ENCODE measurements around the gene CREBZF. TPM values are rescaled to one million over a fixed set of nuclear protein-coding genes. Genes with fewer than 3 reads are reported as not detected.

The CREBZF gene
- total RNA-seq, 1 donor from 2014 or later, result 49.0 TPM

GRCh38 chr11:85695546-85695945 is 30.6 kb upstream of the CREBZF start:
- H3K4me3 Mint-ChIP-seq (ENCODE audit: unreplicated experiment), result no peak overlapping the region
- no peak for TF ChIP-seq CTCF (IDR thresholded peaks at IDR 0.05; ENCODE audit: unreplicated experiment)
- no peak overlapping the region for H3K27ac Mint-ChIP-seq (ENCODE audit: unreplicated experiment)
- DNase-seq (ENCODE audit: low spot score), result no peak
- no peaks in the 10 kb centered on the region for H3K9me3 Mint-ChIP-seq (ENCODE audit: unreplicated experiment)
- no peaks in the 10 kb centered on the region for H3K27me3 Mint-ChIP-seq (ENCODE audit: unreplicated experiment)
- peaks cover 21% of the 10 kb centered on the region for H3K4me1 Mint-ChIP-seq (ENCODE audit: unreplicated experiment)
- H3K36me3 Mint-ChIP-seq (ENCODE audit: low read depth, unreplicated experiment), result no peaks in the 10 kb centered on the region

GRCh38 chr11:85694385-85694980 is 29.6 kb upstream of the CREBZF start:
- H3K27ac Mint-ChIP-seq (ENCODE audit: unreplicated experiment), result no peak overlapping the region
- no peaks in the 10 kb centered on the region for H3K27me3 Mint-ChIP-seq (ENCODE audit: unreplicated experiment)
- no peak overlapping the region for H3K4me3 Mint-ChIP-seq (ENCODE audit: unreplicated experiment)
- H3K36me3 Mint-ChIP-seq (ENCODE audit: low read depth, unreplicated experiment), result no peaks in the 10 kb centered on the region
- DNase-seq (ENCODE audit: low spot score), result no peak
- H3K9me3 Mint-ChIP-seq (ENCODE audit: unreplicated experiment), result no peaks in the 10 kb centered on the region
- H3K4me1 Mint-ChIP-seq (ENCODE audit: unreplicated experiment), result peaks cover 12% of the 10 kb centered on the region
- no peak for TF ChIP-seq CTCF (IDR thresholded peaks at IDR 0.05; ENCODE audit: unreplicated experiment)

GRCh38 chr11:85685820-85686459 is 21.0 kb upstream of the CREBZF start, which contains the start of gene CCDC89:
CCDC89 (minus strand) TSS chr11:85686195; CDS start chr11:85686130, 65 bp downstream.
- Mint-ChIP-seq H3K36me3 (ENCODE audit: low read depth, unreplicated experiment) (no peaks in the 10 kb centered on the region), H3K4me3 (ENCODE audit: unreplicated experiment) (no peak within 1 kb of the TSS), H3K27me3 (ENCODE audit: unreplicated experiment) (peaks cover 4% of the 10 kb centered on the region), H3K4me1 (ENCODE audit: unreplicated experiment) (peaks cover 18% of the 10 kb centered on the region), H3K9me3 (ENCODE audit: unreplicated experiment) (no peaks in the 10 kb centered on the region), H3K27ac (ENCODE audit: unreplicated experiment) (no peak within 1 kb of the TSS)
- TF ChIP-seq CTCF (IDR thresholded peaks at IDR 0.05; ENCODE audit: unreplicated experiment), result no peak
- no peak for DNase-seq (ENCODE audit: low spot score)

- H3K9me3 Mint-ChIP-seq (ENCODE audit: unreplicated experiment), result no peaks in the 10 kb centered on the region
- H3K27me3 Mint-ChIP-seq (ENCODE audit: unreplicated experiment), result peaks cover 4% of the 10 kb centered on the region
- no peak for DNase-seq (ENCODE audit: low spot score)
- no peak overlapping the region for H3K27ac Mint-ChIP-seq (ENCODE audit: unreplicated experiment)
- H3K36me3 Mint-ChIP-seq (ENCODE audit: low read depth, unreplicated experiment), result no peaks in the 10 kb centered on the region
- no peak for TF ChIP-seq CTCF (IDR thresholded peaks at IDR 0.05; ENCODE audit: unreplicated experiment)
- no peak overlapping the region for H3K4me3 Mint-ChIP-seq (ENCODE audit: unreplicated experiment)
- H3K4me1 Mint-ChIP-seq (ENCODE audit: unreplicated experiment), result peaks cover 20% of the 10 kb centered on the region
Observed at GRCh38 chr11:85685125-85685819, 20.3 kb upstream of the CREBZF start.
